K562 (cell line): ENCODE results near the gene P2RY8. TPM values are rescaled to one million over a fixed set of nuclear protein-coding genes. Genes with fewer than 3 reads are reported as not detected.

Experiments
- MXI1 ChIP-seq: IDR thresholded peaks from 2 replicates; pipeline ENCODE4 v1.6.1; 2011; ENCODE audit warnings: low read depth, mild to moderate bottlenecking, improper control_type of control experiment, low read length
- MYC ChIP-seq, 2 experiments: fragments of 250-450 bp in 1 of 2; sonication (Bioruptor Pico) in 1 of 2; IDR thresholded peaks; 2 replicates each; pipeline versions ENCODE4 v1.5.1 to v1.6.1; 2012 to 2021; ENCODE audit warnings: low read depth in 2 of 2, borderline replicate concordance in 1 of 2, improper control_type of control experiment in 1 of 2, low read length in 1 of 2, mild to moderate bottlenecking in 1 of 2, moderate library complexity in 1 of 2
- POLR2A ChIP-seq: fragments of 450-650 bp; conservative IDR thresholded peaks from 2 replicates; pipeline ENCODE4 v1.6.1; 2016
- POLR2AphosphoS2 ChIP-seq: IDR thresholded peaks from 2 replicates; pipeline ENCODE4 v1.6.1; 2012; ENCODE audit warnings: low read length, improper control_type of control experiment
- RFX7 ChIP-seq: fragments of 250-450 bp; sonication (Bioruptor Pico); IDR thresholded peaks from 2 replicates; pipeline ENCODE4 v1.5.1; 2021; ENCODE audit warnings: mild to moderate bottlenecking
- SP2 ChIP-seq: IDR thresholded peaks from 2 replicates; pipeline ENCODE4 v1.6.1; 2011; ENCODE audit warnings: mild to moderate bottlenecking, low read depth, low read length, moderate library complexity; ENCODE audit not compliant: poor library complexity, severe bottlenecking; ENCODE audit errors: extremely low read depth
- TBP ChIP-seq: optimal IDR thresholded peaks from 2 replicates; pipeline ENCODE3; 2011; ENCODE audit warnings: low read depth, low read length, improper control_type of control experiment
- TEAD2 ChIP-seq: fragments of 450-650 bp; IDR thresholded peaks from 2 replicates; pipeline ENCODE4 v1.6.1; 2016; ENCODE audit warnings: missing genetic modification characterization, control low read depth, missing compliant biosample characterization
- ZNF175 ChIP-seq: fragments of 200-800 bp; sonication (Bioruptor generic); IDR thresholded peaks from 2 replicates; pipeline ENCODE4 v1.6.1; 2016; ENCODE audit warnings: low read depth, mild to moderate bottlenecking, missing genetic modification characterization, missing compliant biosample characterization
- ZNF318 ChIP-seq, 2 experiments: fragments of 450-650 bp; IDR thresholded peaks; 2 replicates each; pipeline ENCODE4 v1.6.1; 2016; ENCODE audit warnings: mild to moderate bottlenecking in 2 of 2, borderline replicate concordance in 1 of 2, low read depth in 1 of 2, moderate library complexity in 1 of 2
- ZNF324 ChIP-seq: fragments of 250-450 bp; sonication (Bioruptor Pico); IDR thresholded peaks from 2 replicates; pipeline ENCODE4 v1.4.0; 2020; ENCODE audit warnings: mild to moderate bottlenecking
- ZNF551 ChIP-seq: fragments of 250-450 bp; sonication (Bioruptor Pico); IDR thresholded peaks from 2 replicates; pipeline ENCODE4 v1.5.0; 2021; ENCODE audit warnings: mild to moderate bottlenecking, moderate library complexity
- ZNF586 ChIP-seq: fragments of 450-650 bp; formaldehyde crosslinking; conservative IDR thresholded peaks from 2 replicates; pipeline ENCODE4 v1.4.0; 2020; ENCODE audit warnings: mild to moderate bottlenecking, moderate library complexity
- ZNF76 ChIP-seq: fragments of 250-450 bp; sonication (Bioruptor Pico); IDR thresholded peaks from 2 replicates; pipeline ENCODE4 v1.4.0; 2020; ENCODE audit warnings: mild to moderate bottlenecking, moderate library complexity, borderline replicate concordance
- polyA plus RNA-seq, 8 experiments: library from polyadenylated mRNA; depleted of rRNA in 4 of 8; stranded (reverse) in 5 of 8; unstranded in 3 of 8; fragments of >200 nt; fragmentation: Nextera tagmentation in 2 of 8; fragmentation: Illumina TruSeq in 1 of 8; extraction: Ambion mirVana in 2 of 8; extraction: Trizol in 1 of 8; gene quantifications; 2 replicates each; pipeline versions ENCODE4 v1.2.1 to v1.2.3, GENCODE V29; 2011 to 2014; ENCODE audit warnings: inconsistent platforms in 1 of 8, missing spikeins in 1 of 8
- total RNA-seq, 7 experiments: library from RNA; depleted of rRNA in 6 of 7; stranded (reverse); fragments of >200 nt in 6 of 7; fragmentation: Illumina TruSeq in 2 of 7; extraction: Trizol in 2 of 7; gene quantifications; 2 replicates each; pipeline versions ENCODE4 v1.2.1 to v1.2.3, GENCODE V29; 2011 to 2021; ENCODE audit warnings: low replicate concordance in 1 of 7
- TF ChIP-seq, protein P1 (sequence below): fragments of 450-650 bp; formaldehyde crosslinking; IDR thresholded peaks from 2 replicates; pipeline ENCODE4 v1.4.0; 2022; ENCODE audit warnings: mild to moderate bottlenecking, moderate library complexity
- TF ChIP-seq, protein P2 (sequence below), 2 experiments: fragments of 450-650 bp; IDR thresholded peaks; 2 replicates each; pipeline ENCODE4 v1.6.1; 2016

P2RY8 gene
- total and polyA plus RNA-seq, 9 of the 15 experiments (the other 6 are each of a cell fraction or from before 2014, with no cell fraction given), result 0.04 to 0.69 (median 0.08) TPM; not detected in 3

DNA sequence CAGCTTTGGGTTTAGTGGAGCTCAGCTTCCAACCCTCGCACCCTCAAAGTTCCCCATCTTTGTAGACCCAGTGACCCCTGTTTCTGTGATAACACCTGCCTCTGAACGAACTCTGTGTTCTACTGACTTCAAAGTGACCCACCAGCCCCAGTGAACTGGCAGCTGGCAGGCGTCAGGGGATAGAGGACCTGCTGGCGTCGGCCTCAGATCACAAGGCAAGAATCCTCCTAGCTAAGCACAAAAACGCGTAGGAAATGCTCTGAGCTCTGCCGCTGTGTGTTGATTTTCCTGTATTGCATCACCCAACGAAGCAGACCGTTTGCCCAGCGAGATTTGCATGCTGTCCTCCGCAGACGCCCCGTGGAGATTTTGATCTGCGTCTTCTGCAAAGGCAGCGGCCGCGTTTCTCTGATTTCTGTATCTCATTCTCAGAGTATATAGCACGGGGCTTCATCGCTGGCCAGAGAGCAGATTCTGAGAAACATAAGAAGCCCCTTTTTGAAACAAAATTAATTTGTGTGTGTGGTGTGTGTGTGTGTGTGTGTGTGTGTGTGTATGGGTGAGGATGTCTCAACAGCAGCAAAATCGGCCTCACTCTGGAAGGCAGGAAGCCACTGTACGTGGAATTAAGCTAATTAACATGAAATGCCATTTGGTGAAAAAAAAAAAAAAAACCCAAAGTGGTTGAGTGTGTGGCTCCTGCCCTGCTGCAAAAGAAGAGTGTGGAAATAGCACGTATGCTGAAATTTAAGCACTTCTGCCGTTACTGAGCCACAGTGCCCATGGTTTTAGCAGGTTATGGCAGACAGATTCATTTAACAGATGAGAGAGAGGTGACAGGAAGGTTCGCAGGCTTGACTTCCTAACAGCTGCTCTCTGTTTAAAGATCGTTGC is 55.1 kb downstream of the P2RY8 start (continued):
- peak in 1 of 2 experiments; percentile 78; a peak in 2 of 4 replicates for TF ChIP-seq ZNF318 (IDR thresholded peaks at IDR 0.05; ENCODE audit: borderline replicate concordance in 1 of 2, low read depth in 1 of 2)
- no peak for TF ChIP-seq ZNF586 (CRISPR knock-in tag)
- TF ChIP-seq, protein P1, sequence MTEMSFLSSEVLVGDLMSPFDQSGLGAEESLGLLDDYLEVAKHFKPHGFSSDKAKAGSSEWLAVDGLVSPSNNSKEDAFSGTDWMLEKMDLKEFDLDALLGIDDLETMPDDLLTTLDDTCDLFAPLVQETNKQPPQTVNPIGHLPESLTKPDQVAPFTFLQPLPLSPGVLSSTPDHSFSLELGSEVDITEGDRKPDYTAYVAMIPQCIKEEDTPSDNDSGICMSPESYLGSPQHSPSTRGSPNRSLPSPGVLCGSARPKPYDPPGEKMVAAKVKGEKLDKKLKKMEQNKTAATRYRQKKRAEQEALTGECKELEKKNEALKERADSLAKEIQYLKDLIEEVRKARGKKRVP (CRISPR knock-in tag), result peak; percentile 96
- TF ChIP-seq POLR2AphosphoS2, result no peak
- TF ChIP-seq MYC (IDR thresholded peaks at IDR 0.05; ENCODE audit: low read depth, low read length), result peak; percentile 83
- TF ChIP-seq MYC (CRISPR knock-in tag; IDR thresholded peaks at IDR 0.05; ENCODE audit: borderline replicate concordance, low read depth), result no peak
- no peak for TF ChIP-seq ZNF324 (CRISPR knock-in tag)
- TF ChIP-seq ZNF551 (CRISPR knock-in tag), result no peak
- TF ChIP-seq, protein P2, sequence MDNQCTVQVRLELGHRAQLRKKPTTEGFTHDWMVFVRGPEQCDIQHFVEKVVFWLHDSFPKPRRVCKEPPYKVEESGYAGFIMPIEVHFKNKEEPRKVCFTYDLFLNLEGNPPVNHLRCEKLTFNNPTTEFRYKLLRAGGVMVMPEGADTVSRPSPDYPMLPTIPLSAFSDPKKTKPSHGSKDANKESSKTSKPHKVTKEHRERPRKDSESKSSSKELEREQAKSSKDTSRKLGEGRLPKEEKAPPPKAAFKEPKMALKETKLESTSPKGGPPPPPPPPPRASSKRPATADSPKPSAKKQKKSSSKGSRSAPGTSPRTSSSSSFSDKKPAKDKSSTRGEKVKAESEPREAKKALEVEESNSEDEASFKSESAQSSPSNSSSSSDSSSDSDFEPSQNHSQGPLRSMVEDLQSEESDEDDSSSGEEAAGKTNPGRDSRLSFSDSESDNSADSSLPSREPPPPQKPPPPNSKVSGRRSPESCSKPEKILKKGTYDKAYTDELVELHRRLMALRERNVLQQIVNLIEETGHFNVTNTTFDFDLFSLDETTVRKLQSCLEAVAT (IDR thresholded peaks at IDR 0.05), result 0 out of 4 replicates have a peak, but pooled peaks of 1 of the 2 experiments have one; percentile 45
- TF ChIP-seq MXI1, result no peak
- no peak for TF ChIP-seq SP2
- 0 out of 2 replicates have a peak, but pooled peaks have one; percentile 37 for TF ChIP-seq ZNF76 (CRISPR knock-in tag)
- TF ChIP-seq ZNF175 (CRISPR knock-in tag), result peak; percentile 84
- no peak for TF ChIP-seq RFX7 (CRISPR knock-in tag)
- no peak for TF ChIP-seq POLR2A
- no peak for TF ChIP-seq TEAD2
- peak; percentile 29 for TF ChIP-seq TBP
